Adrenal gland (tissue), 5 donors: ENCODE measurements around the gene PIGT.

Experiments
- POLR2A ChIP-seq, 2 donors: fragments of 450-650 bp; IDR thresholded peaks; one replicate each; pipeline ENCODE4 v1.6.1; 2017; ENCODE audit warnings: antibody characterized with exemption in 2 of 2, mild to moderate bottlenecking in 2 of 2, moderate library complexity in 1 of 2
- TF ChIP-seq, protein P1 (sequence below), 6 experiments: fragments of 450-650 bp in 4 of 6; fragments of 200-600 bp in 2 of 6; sonication (generic) in 1 of 6; IDR thresholded peaks; 1 replicate in 5 of 6; 2 replicates in 1 of 6; pipeline versions ENCODE4 v1.5.1 to v1.8.0; 2016 to 2021; ENCODE audit warnings: antibody characterized with exemption in 6 of 6, mild to moderate bottlenecking in 2 of 6, moderate library complexity in 1 of 6
- donor health status: DM: no; HTN: no; CAD: no.

DNA sequence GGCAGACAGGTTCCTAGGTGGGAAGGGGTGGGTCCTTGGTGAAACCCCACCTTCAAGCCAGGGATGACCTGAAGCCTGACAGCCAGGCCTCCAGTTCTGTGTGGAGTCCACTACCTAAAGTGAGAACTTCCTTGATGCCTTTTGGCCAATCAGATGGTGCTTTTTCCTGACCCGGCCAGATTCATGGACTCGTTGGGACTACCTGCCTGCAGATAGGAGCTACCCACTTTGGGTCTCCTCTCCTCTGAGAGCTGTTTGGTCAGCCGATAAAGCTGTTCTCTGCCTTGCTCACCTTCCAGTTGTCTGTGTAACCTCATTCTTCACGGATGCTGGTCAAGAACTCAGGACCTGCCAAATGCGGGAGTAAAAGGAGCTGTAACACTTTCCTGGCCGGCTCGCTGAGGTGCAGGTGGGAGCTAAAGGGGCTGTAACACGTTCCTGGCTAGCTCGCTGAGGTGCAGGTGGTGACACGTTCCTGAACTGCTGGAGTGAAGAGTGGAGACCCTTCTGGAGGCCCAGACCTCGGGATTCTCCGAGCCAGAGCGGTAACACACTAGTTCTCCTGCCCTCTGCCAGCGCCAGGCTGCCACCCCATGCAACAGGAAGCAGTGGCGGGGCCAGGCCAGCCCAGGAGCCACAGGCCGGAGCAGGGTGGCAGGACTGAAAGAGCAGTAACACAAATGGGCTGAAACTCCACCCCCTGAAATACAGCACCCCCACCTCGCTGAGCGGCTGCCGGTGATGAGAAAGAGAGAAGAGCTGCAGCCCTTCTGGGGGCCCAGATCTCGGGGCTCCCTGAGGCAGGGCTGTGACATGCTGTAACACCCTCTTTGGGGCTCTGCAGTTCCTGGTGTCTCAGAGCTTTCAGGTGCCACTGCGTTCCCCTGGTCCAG, 21.5 kb upstream of the PIGT start:
- TF ChIP-seq POLR2A (IDR thresholded peaks at IDR 0.05), result no peak
- TF ChIP-seq, protein P1, sequence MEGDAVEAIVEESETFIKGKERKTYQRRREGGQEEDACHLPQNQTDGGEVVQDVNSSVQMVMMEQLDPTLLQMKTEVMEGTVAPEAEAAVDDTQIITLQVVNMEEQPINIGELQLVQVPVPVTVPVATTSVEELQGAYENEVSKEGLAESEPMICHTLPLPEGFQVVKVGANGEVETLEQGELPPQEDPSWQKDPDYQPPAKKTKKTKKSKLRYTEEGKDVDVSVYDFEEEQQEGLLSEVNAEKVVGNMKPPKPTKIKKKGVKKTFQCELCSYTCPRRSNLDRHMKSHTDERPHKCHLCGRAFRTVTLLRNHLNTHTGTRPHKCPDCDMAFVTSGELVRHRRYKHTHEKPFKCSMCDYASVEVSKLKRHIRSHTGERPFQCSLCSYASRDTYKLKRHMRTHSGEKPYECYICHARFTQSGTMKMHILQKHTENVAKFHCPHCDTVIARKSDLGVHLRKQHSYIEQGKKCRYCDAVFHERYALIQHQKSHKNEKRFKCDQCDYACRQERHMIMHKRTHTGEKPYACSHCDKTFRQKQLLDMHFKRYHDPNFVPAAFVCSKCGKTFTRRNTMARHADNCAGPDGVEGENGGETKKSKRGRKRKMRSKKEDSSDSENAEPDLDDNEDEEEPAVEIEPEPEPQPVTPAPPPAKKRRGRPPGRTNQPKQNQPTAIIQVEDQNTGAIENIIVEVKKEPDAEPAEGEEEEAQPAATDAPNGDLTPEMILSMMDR (IDR thresholded peaks at IDR 0.05), result no peak
